K562 (cell line): ENCODE data around the gene KAT6B. TPM values are rescaled to one million over a fixed set of nuclear protein-coding genes. Genes with fewer than 3 reads are reported as not detected.

Experiments
- ARID2 ChIP-seq: fragments of 450-650 bp; IDR thresholded peaks from 2 replicates; pipeline ENCODE4 v1.6.1; 2017; ENCODE audit warnings: antibody characterized with exemption, mild to moderate bottlenecking
- FIP1L1 ChIP-seq: fragments of 200-400 bp; formaldehyde crosslinking; IDR thresholded peaks from 2 replicates; pipeline ENCODE4 v1.6.1; 2018; ENCODE audit warnings: mild to moderate bottlenecking, low read depth, low read length; ENCODE audit not compliant: poor library complexity, severe bottlenecking
- HDGF ChIP-seq: fragments of 450-650 bp; IDR thresholded peaks from 2 replicates; pipeline ENCODE4 v1.6.1; 2016
- polyA plus RNA-seq, 8 experiments: library from polyadenylated mRNA; depleted of rRNA in 4 of 8; stranded (reverse) in 5 of 8; unstranded in 3 of 8; fragments of >200 nt; fragmentation: Nextera tagmentation in 2 of 8; fragmentation: Illumina TruSeq in 1 of 8; extraction: Ambion mirVana in 2 of 8; extraction: Trizol in 1 of 8; gene quantifications; 2 replicates each; pipeline versions ENCODE4 v1.2.1 to v1.2.3, GENCODE V29; 2011 to 2014; ENCODE audit warnings: inconsistent platforms in 1 of 8, missing spikeins in 1 of 8
- total RNA-seq, 7 experiments: library from RNA; depleted of rRNA in 6 of 7; stranded (reverse); fragments of >200 nt in 6 of 7; fragmentation: Illumina TruSeq in 2 of 7; extraction: Trizol in 2 of 7; gene quantifications; 2 replicates each; pipeline versions ENCODE4 v1.2.1 to v1.2.3, GENCODE V29; 2011 to 2021; ENCODE audit warnings: low replicate concordance in 1 of 7
- TF ChIP-seq, protein P1 (sequence below): fragments of 200-600 bp; sonication (generic); IDR thresholded peaks from one replicate; pipeline ENCODE4 v1.6.1; 2012; ENCODE audit warnings: mild to moderate bottlenecking, low read depth, low read length, inconsistent platforms
- TF ChIP-seq, protein P2 (sequence below): fragments of 250-450 bp; sonication (Bioruptor Pico); IDR thresholded peaks from 2 replicates; pipeline ENCODE4 v1.5.0; 2021

The KAT6B gene
- total and polyA plus RNA-seq, 9 of the 15 experiments (the other 6 are each of a cell fraction or from before 2014, with no cell fraction given), result 1.4 to 9.2 (median 6.8) TPM

DNA sequence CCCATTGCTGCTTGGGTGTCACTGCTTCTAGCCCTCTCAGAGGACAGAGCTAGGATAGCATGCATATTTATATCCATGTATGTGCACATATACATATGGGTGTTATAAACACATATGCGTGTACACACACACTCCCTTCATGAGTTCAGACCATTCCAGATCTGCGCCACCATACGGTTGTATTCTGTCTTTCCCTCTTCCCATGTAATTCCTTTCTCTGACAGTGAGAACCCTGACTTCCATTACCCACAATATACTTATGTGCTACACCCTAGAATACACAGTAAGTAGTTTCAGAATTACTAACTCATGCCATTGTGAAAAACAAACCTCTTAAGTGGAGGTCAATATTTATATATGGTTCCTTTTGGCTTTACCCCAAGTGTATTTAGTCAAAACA lies 168.5 kb downstream of the KAT6B start (continued):
- no peak for TF ChIP-seq HDGF
- no peak for TF ChIP-seq FIP1L1
- no peak for TF ChIP-seq ARID2
- TF ChIP-seq, protein P1, sequence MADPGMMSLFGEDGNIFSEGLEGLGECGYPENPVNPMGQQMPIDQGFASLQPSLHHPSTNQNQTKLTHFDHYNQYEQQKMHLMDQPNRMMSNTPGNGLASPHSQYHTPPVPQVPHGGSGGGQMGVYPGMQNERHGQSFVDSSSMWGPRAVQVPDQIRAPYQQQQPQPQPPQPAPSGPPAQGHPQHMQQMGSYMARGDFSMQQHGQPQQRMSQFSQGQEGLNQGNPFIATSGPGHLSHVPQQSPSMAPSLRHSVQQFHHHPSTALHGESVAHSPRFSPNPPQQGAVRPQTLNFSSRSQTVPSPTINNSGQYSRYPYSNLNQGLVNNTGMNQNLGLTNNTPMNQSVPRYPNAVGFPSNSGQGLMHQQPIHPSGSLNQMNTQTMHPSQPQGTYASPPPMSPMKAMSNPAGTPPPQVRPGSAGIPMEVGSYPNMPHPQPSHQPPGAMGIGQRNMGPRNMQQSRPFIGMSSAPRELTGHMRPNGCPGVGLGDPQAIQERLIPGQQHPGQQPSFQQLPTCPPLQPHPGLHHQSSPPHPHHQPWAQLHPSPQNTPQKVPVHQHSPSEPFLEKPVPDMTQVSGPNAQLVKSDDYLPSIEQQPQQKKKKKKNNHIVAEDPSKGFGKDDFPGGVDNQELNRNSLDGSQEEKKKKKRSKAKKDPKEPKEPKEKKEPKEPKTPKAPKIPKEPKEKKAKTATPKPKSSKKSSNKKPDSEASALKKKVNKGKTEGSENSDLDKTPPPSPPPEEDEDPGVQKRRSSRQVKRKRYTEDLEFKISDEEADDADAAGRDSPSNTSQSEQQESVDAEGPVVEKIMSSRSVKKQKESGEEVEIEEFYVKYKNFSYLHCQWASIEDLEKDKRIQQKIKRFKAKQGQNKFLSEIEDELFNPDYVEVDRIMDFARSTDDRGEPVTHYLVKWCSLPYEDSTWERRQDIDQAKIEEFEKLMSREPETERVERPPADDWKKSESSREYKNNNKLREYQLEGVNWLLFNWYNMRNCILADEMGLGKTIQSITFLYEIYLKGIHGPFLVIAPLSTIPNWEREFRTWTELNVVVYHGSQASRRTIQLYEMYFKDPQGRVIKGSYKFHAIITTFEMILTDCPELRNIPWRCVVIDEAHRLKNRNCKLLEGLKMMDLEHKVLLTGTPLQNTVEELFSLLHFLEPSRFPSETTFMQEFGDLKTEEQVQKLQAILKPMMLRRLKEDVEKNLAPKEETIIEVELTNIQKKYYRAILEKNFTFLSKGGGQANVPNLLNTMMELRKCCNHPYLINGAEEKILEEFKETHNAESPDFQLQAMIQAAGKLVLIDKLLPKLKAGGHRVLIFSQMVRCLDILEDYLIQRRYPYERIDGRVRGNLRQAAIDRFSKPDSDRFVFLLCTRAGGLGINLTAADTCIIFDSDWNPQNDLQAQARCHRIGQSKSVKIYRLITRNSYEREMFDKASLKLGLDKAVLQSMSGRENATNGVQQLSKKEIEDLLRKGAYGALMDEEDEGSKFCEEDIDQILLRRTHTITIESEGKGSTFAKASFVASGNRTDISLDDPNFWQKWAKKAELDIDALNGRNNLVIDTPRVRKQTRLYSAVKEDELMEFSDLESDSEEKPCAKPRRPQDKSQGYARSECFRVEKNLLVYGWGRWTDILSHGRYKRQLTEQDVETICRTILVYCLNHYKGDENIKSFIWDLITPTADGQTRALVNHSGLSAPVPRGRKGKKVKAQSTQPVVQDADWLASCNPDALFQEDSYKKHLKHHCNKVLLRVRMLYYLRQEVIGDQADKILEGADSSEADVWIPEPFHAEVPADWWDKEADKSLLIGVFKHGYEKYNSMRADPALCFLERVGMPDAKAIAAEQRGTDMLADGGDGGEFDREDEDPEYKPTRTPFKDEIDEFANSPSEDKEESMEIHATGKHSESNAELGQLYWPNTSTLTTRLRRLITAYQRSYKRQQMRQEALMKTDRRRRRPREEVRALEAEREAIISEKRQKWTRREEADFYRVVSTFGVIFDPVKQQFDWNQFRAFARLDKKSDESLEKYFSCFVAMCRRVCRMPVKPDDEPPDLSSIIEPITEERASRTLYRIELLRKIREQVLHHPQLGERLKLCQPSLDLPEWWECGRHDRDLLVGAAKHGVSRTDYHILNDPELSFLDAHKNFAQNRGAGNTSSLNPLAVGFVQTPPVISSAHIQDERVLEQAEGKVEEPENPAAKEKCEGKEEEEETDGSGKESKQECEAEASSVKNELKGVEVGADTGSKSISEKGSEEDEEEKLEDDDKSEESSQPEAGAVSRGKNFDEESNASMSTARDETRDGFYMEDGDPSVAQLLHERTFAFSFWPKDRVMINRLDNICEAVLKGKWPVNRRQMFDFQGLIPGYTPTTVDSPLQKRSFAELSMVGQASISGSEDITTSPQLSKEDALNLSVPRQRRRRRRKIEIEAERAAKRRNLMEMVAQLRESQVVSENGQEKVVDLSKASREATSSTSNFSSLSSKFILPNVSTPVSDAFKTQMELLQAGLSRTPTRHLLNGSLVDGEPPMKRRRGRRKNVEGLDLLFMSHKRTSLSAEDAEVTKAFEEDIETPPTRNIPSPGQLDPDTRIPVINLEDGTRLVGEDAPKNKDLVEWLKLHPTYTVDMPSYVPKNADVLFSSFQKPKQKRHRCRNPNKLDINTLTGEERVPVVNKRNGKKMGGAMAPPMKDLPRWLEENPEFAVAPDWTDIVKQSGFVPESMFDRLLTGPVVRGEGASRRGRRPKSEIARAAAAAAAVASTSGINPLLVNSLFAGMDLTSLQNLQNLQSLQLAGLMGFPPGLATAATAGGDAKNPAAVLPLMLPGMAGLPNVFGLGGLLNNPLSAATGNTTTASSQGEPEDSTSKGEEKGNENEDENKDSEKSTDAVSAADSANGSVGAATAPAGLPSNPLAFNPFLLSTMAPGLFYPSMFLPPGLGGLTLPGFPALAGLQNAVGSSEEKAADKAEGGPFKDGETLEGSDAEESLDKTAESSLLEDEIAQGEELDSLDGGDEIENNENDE, result no peak
- TF ChIP-seq, protein P2, sequence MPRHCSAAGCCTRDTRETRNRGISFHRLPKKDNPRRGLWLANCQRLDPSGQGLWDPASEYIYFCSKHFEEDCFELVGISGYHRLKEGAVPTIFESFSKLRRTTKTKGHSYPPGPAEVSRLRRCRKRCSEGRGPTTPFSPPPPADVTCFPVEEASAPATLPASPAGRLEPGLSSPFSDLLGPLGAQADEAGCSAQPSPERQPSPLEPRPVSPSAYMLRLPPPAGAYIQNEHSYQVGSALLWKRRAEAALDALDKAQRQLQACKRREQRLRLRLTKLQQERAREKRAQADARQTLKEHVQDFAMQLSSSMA (CRISPR knock-in tag), result no peak
